GM20431 (cell line): ENCODE results near the gene NPAS4.
"Not testable (repeated sequence)": the region's sequence is repeated elsewhere in the genome, so short reads cannot be mapped to it uniquely, and the experiment has no call there.

Source experiments
- in situ Hi-C: fragments of 300-500 bp; cut with MseI, MboI; formaldehyde crosslinking; loops from one replicate; pipeline ENCODE4 v1.15.0; 2020; ENCODE audit warnings: low sequenced_read_pairs; ENCODE audit not compliant: unreplicated experiment

The NPAS4 gene

DNA sequence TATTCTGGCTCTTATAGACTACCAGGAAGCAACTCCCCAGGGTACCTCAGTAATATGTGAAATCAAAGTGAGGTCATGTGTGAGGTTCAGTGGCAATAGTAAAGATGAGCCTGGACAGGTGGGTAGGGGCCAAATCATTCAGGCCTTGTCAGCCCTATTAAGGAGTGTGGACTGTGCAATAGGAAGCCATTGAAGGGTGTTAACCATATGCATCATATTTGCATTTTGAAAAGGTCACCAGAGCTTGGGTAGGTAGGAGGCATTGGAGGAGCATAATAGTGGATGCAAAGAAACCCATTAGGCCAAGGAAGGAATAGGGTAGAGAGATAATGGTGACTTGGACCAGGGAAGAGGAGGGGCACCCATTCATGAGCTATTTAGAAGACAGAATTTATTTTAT, 26.2 kb downstream of the NPAS4 start:
- in situ Hi-C loops = no loop called here

DNA sequence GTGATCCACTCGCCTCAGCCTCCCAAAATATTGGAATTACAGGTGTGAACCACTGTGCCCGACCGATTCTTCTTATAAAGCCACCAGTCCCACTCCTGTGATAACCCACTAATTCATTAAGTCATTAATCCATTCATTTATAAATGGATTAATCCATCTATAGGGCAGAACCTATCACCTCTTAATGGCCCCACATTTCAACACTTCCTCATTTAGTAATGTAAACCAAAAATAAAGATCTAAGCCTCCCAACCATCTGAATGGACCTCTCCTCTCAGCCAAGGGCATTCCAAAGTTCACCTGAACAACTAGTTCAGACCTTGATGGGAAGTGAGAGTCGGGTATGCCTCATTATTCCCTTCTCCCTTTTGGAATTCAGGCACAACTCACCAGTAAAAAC, 27.7 kb downstream of the NPAS4 start:
- in situ Hi-C loops = no loop called here

DNA sequence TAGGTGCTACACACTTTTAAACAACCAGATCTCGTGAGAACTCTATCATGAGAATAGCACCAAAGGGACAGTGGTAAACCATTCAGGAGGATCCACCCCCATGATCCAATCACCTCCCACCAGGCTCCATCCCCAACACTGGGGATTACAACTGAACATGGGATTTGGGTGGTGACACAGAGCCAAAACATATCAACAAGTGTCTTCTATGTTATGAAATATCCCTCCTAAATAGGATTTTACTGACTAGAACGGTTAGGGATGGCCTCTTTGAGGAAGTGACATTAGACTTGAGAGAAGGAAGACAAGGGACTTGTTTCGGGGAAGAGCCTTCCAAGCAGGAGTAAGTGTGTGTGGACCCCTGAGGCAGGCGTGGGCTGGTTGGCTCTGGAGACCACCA, 29.7 kb downstream of the NPAS4 start:
- in situ Hi-C loops = no loop called here

DNA sequence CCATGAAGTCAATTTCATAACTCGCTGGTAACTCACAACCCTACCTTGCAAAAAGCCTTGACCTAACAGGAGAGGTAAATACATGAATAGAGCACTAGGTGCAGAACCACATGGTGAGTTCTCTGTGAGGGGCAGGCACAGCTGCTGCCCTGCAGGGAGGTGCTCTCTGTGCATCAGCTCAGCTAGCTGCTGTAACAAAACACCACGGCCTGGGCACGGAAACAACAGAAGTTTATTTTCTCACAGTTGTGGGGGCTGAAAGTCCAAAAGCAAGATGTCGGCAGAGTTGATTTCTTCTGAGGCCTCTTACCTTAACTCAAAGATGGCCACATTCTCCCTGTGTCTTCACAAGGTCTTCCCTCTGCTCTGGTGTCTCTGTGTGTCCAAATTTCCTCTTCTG, 30.8 kb downstream of the NPAS4 start:
- in situ Hi-C loops = no loop called here

DNA sequence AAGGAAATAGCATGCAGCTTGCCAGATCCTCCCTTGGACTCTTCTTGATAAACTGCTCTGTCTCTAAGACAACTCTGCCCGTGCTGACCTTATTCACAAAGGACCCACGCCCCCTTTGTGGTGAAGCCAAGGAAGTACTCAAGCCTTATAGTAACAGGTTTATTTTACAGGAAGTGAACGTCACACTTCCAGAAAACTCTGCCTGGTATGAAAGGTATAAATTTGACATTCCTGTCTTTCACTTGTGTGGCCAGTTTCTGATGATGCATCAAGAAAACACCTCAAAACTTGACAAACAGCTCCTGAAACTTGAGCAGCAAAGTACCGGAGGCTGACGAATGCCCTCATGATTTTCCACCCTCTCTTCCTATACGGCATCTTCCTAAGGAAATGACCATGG, 33.4 kb downstream of the NPAS4 start:
- in situ Hi-C loops = no loop called here

DNA sequence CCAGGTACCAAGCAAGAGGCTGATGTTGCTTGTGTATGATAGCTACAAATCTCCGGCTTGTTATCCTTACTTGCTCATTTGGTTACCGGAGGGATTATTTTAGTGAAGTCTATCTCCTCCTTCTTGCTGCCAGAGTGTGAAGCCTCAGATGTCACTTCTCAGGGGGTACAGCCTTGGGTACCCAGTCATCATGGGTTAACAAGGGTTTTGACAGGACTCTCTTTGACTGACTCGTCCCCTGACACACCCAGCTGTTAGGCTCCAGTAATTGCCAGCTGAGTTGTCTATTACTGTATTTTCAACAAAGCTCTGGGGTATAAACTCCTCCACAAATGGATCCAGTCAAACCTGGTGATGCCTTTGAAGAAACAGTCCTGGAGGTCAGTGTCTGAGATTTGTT, 34.0 kb downstream of the NPAS4 start:
- in situ Hi-C loops = no loop called here

DNA sequence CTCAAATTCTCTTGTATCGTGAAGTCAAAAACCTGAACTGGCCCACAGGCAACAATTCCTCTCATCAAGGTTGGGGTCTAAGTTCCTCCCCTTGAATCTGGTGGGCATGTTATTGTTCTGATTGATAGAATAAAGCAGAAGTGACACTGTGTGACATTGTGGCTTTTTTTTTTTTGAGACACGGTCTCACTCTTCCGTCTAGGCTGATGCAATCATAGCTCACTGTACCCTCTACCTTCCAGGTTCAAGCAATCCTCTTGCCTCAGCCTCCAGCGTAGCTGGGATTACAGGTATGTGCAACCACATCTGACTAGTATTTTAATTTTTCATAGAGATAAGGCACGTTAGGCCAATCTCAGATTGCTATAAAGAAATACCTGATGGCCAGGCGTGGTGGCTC, 37.0 kb downstream of the NPAS4 start:
- in situ Hi-C loops = no loop called here

DNA sequence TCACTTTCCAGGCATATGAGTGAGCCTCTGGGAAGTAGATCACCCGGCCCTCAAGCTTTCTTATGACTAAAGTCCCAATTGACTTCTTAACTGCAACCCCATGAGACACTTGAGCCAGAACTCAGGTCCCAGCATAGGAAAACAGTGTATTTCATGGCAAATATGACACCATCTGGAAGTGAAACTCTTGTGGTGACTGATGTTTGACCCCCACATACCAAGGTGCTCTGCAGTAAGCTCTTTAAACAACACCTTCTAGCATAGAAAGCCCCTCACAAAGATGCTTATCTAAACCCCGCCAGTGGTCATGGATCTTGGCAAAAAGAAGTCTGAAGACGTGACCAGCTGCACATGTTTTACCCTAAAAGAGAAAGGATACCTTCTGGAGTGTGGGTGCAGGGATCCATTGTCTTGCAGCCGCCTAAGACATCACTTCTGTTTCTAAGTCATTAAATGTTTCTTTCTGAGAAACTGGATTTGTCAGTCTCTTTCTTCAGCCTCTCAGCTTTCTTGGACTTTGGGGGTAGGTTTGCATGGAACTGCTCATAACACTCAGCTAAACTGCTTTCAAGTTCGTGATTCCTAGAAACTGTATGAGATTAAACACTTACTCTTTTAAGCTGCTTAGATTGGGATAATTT, 38.4 kb downstream of the NPAS4 start:
- in situ Hi-C loops = no loop called here

DNA sequence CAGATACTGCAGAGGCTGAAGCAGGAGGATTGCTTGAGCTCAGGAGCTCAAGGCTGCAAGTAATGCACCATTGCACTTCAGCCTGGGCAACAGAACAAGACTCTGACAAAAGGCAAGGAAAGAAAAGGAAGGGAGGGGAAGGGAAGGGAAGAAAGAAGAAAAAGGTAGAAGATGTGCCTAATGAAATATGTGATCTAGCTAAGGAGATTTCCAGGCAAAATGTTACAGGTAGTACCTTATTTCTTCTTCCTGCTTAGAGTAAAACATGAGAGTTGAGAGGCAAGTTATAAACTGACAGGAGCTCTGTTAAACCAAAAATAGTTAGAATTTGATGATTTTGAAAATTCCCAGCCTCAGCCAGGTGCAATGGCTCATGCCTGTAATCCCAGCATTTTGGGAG, 41.2 kb downstream of the NPAS4 start:
- in situ Hi-C loops = no loop called here

DNA sequence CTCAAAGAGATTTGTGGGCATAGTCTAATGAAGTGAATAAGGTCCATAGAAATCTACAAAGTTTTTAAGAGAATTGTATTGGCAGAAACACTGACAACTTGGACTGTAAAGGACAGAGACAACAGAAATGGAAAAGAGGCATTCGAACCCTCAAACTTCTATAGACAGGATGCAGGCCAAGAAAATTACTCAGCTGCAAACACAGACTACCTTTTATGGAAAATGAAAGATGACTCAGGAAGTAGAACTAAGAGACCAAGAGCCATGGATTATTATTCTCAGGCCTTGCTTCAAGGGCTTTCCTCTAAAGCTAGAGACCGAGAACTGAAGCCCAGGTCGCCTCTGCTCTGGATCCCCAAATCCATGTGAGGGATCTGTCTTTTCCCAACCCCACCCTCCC, 42.1 kb downstream of the NPAS4 start:
- in situ Hi-C loops = no loop called here

DNA sequence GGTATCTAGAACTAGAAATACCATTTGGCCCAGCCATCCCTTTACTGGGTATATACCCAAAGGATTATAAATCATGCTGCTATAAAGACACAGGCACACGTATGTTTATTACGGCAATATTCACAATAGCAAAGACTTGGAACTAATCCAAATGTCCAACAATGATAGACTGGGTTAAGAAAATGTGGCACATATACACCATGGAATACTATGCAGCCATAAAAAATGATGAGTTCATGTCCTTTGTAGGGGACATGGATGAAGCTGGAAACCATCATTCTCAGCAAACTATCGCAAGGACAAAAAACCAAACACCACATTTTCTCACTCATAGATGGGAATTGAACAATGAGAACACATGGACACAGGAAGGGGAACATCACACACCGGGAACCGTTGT, 43.3 kb downstream of the NPAS4 start:
- in situ Hi-C loops = not testable (repeated sequence)

DNA sequence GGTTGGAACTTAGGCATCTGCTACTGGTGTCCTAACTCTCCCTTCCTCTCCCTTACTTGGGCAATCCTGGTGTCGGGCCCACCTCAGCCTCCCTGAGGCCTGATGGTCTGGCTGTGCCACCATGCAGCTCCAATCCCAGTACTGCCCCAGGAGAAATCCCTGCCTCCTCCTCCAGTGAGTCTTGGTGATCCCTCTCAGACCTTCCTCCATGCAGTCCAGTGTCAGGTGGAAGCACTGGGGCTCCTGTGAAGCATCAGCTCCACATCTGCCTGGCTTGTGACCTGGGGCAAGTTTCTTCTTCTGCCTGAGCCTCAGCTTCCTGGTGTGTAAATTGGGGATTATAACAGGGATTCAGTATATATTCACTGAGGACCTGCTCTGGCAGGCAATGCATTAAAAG, 44.1 kb downstream of the NPAS4 start:
- in situ Hi-C loops = no loop called here

DNA sequence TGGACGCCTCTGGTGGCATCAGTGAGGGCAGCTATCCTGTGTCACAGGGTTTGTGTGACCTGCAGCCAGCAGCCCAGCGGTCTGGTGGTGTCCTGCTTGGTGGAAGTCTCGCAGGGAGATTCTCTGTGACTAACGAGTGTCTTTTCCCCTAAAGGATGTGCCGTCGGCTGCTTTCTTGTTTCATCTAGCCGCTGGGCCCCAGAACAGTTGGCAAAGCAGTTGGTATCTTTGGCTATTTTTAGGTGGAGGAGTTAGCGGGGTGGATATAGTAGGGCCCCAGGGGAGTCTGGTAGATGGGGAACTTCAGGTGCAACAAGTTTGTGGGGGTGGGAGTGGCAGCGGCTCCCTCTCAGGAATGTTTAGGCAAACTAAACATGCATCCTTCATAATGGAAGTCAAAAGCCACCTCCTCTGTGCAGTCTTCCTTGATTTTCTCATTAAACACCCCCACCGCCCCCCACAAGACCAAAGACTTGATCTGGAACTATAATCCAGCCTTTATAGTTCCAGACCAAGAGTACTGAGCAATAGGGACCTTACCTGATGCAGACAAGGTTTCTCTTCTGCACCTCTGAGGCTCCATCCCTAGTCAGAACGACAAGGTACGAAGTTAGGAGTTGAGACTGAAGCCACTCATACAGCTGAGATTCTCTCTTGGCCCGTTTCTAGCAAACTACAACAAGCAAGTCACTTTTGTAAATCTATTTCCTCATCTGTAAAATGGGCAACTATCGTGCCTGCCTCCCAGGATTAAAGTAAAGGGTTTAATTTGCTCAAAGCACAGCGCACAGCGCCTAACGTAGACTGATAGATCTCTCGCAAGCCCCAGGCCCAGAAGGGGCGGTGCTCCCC, 44.8 kb downstream of the NPAS4 start:
- in situ Hi-C loops = no loop called here

DNA sequence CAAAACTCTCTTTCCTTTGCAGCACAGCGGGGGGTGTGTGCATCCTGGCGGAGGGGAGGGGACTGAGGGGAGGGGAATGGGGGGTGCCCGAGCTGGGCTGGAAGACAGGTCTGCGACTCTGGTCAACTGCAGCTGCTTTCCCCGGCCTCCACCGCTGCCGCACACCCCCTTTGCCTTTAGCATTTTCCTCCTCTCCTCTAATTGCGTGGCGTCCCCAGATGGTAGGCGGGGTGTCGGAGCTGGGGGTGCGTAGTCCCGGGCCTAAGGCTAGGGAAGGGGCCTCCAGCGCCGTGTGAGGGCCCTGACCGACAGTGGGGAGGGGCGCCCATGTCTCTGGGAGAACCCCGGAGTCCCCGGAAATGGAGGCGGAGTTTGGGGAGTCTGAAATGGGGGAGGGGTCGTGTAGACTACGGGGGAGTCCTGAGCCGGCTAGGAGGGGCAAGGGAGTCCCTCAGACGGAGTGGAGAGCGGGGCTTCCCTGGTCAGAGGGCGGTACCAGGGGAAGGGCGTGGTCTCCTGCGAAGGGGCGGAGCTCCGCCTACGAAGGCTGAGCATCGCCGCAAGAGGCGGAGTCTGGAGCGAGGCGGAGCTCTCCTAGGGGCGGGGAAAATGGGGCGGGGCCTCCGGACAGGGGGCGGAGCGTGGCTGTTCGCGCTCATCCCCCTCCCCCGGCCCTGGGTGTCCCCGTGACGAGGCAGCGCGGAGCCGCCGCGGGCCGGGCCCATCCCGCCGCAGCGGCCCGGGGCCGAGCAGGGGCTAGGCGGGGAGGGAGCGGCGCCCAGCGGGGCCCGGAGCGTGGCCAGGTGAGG, 45.6 kb downstream of the NPAS4 start, which contains the start of gene PELI3:
PELI3 (plus strand) TSS at position 681 of the 809 bp plus-strand sequence. CDS start 1,224 bp downstream, outside the sequence.
- in situ Hi-C loops = no loop called here

DNA sequence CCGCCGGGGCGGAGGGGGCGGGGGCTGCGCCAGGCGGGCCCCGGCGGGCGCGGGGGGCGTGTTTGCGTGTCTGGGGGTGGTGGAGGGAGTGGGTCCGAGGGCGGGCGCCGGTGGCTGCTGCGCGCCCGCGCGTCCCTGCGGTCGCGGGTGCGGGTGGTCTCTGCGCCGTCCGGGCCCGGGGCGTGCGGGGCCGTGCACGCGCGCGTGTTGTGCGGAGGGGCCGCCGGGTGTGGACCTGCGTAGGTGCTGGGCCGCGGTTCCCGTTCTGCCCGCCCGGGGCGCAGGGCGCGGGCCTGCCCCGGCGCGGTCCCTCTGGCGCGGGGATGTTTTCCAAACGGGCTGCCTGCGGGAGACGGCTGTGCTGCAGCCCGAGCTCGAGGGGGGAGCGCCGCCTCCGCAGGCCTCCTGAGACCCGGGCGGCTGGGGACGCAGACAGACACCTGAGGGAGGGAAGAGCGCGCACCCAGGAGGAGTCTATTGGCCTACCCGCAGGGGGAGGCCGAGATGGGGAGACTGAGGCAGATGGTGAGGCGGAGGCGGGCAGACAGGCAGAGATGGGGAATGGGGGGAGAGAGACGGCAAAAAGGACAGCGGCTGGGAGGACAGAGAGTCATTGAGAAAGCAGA, 46.3 kb downstream of the NPAS4 start:
- in situ Hi-C loops = no loop called here

DNA sequence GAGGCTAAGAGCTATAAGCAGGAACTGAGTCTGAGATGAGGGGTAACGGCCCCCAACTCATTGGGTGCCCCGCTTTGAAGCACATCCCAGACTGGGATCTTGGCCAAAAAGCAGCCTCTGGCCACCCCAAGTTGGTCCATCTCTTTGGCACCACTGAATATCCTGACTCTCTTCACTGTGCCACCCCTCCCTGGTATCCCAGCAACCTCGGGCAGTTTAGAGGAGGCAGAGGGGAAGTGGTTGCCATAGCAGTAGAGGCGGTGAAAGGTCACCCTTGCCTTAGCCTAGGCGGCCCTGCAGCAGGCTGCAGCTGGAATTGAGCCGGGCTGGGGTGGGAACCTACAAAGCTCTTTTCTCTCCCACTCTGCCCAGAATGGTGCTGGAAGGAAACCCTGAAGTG, 46.9 kb downstream of the NPAS4 start:
- in situ Hi-C loops = no loop called here

DNA sequence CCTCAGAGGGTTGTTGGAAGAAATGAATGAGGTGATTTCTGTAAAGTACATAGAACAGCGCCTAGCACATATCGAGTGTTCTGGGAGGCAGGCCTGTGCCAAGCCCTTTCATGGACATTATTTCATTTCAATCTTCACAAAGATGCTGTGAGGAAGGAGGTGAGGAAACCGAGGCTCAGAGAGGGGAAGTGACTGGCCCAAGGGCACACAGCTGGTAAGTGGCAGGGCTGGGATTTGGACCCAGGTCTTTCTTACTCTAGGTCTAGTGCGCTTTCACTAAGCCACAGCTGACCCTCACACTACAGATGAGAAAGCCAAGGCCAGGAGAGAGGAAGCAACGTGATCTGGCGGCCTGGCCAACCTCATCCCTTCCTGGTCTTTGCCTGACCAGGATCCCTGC, 47.9 kb downstream of the NPAS4 start:
- in situ Hi-C loops = no loop called here

DNA sequence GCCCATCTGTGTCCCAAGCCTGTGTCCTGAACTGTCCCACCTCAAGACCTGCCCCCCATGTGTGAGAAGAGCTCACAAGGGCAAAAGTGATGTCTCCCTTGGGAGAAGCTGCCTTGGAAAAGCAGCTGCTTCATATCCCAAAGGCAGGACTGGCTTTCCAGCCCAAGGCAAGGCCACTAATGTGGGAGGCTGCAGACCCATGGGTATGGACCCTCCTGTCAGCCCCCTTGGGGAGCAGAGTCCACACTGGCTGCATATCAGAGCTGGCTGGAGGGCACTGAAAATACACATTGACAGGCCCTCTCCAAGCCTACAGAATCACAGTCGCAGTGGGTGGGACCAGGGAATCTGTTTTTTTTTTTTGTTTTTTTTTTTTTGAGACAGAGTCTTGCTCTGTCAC, 48.6 kb downstream of the NPAS4 start:
- in situ Hi-C loops = no loop called here

DNA sequence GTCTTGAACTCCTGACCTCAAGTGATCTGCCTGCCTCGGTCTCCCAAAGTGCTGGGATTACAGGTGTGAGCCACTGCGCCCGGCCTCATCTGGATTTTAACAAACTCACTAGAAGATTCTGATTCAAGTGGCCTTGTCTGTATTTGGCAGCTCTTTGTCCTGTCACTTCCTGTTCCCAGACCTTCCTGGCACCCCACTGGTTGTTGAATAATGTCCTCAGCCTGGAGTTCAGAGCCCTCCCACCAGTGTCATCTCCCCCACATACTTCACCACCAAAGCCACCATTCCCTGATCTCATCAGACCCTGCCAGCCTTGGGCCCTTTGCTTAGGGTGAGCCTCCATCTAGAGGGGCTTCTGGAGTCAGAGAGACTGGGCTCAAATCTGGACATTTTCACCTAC, 49.2 kb downstream of the NPAS4 start:
- in situ Hi-C loops = no loop called here

DNA sequence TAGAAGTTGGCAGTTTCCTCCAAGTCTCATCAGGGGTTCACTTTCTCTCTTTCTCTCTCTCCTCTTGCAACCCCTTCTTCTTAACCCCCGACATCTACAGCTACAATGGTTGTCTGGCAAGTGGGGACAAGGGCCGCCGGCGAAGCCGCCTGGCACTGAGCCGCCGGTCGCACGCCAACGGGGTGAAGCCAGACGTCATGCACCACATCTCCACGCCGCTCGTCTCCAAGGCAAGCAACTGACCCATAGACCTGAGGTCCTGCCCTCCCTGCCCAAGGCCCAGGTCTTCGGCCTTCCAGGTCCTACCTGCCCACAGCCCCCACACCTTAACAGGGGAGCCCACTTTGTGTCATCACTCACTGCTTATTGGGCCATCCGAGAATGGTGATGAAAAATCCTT, 50.3 kb downstream of the NPAS4 start:
- in situ Hi-C loops = no loop called here
